GM18499 (cell line): ENCODE data around the gene DNAAF5.

Experiments
- ATAC-seq: cut with Tn5 transposase; IDR thresholded peaks from one replicate; pipeline ENCODE4 v1.9.1; 2021; ENCODE audit warnings: moderate number of reproducible peaks; ENCODE audit not compliant: insufficient read depth, unreplicated experiment

DNAAF5 gene

DNA sequence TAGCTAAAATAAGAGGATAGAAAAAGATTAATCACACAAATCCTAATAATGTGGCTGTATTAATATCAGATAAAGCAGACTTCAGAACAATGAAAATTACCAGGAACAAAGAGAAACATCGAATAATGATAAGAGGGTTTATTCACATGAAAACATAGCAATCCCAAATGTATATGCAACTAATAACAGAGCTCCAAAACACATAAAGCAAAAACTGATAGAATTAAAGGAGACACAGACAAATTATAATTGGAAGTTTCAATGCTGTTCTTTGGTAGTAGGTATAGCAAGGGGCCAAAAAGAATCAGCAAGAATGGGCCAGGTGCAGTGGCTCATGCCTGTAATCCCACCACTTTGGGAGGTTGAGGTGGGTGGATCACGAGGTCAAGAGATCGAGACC is 23.4 kb upstream of the DNAAF5 start:
- no peak for ATAC-seq

DNA sequence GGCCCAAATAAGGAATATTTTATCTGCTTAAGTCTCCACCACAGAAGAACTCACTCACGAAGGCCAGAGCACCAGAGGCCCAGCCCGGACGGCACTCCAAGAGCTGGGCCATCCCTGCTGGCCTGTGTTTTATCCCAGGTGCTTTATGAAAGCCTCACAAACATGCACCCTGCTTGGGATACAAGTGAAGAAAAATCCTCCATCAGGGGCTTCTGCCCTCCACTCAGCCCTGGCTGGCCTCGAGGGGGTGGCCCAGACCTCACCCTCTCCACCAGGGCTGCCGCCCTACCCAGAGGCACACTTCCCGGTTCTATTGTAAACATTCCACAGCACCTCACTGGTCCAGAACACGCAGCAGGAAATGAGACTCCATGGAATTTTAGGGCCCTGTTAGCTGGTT is 19.8 kb upstream of the DNAAF5 start:
- no peak for ATAC-seq

DNA sequence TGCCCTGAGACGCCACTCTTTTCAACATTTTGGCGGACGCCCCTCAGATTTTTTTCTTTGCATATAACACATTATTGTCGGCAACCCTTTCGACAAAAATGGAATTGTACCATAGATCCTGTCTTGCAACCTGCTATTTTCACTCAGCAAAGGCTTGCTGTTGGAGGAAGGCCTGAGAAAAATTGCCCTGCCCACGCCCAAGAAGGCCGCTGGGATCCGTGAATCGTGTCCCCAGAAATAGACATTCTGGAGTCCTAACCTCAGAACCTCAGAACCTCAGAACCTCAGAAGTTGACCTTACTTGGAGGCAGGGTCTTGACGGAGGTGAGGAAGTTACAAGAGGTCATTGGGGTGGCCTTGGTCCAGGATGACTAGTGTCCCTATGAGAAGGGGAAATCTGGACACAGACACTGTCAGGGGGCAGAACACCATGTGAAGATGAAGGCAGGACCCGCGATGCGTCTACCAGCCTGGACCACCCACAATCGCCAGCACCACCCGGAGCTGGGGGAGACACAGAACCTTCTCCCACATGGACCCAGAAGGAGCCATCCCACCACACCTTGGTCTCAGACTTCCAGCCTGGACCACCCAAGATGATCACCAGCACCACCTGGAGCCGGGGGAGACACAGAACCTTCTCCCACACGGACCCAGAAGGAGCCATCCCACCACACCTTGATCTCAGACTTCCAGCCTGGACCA is 19.1 kb upstream of the DNAAF5 start:
- ATAC-seq = no peak

DNA sequence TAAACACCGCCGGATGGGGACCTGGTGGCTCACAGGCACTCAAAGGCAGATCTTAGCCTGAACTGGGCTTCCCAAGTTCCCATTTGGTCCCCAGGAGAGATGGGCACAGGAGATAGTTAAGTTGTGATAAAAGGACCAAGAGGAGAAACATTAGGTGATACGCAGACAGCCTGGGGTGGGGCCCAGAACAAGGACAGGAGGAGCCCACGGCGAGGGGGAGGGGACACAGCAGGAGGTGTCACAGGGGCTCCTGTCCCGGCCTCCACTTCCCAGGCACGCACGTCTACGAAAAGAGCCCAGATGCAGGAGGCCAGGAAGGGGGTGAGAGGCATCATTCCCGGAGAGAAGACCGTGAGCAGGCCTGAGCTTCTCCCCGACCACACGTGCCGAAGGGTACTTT is 16.3 kb upstream of the DNAAF5 start:
- no peak for ATAC-seq

DNA sequence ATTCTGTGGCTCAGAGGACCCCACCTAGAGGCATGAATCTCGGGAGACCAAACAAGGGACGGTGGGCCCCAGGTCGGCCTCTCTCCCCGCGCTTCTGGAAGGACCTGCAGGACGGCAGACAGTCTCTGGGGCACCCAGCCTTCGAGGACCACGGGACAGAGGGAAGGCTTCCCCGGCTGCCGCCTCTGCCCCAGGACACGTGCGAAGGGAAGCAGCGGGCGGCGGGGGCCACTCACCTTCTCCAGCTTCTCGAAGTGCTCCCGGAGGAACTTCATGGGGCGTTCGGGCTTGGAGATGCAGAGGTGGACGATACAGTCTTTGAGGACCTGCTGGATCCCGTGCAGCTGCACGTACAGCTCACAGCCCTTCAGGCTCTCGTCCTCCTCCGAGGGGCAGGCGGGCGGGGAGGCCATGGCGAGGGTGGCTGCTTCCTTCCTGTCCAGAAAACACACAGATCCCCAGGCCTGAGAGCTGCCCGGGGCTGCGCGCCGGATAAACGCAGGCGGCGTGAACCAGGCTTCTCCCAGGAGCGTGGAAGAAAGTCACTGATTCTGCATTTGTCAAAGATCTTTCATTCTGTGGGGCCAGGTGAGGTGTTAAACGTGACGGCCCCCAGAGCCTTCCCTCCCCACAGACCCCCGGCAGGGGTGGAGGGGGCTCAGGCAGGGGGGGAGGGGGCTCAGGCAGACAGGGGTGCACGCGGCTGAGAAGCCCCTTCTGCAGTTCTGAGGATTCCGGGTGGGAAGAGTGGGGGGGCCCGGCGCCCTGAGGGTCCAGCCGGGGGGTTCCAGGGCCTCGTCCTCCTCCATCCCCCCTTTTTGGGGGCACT is 15.2 kb upstream of the DNAAF5 start:
- no peak for ATAC-seq

DNA sequence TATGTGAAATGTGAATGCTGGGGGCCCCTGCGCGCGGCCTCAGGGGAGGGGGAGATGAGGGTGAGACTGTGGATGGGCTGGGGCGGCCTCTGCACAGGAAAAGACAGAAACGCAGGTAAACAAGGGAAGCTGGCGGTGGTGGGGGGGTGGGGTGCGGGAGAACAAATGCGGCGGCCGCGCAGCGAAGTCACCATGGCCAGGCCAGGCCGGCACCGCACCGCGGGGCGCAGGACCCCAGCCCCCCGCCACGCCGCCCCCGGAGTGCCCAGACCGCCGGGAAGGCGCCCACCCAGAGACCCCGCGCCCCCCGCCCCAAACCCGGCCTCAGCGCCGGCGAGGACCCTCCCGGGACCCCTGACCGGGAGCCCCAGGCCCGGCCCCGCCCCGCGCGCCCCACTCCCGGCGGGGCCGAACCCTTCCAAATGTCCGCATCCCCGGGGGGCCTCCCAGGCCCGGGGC is 14.5 kb upstream of the DNAAF5 start:
- no peak for ATAC-seq

DNA sequence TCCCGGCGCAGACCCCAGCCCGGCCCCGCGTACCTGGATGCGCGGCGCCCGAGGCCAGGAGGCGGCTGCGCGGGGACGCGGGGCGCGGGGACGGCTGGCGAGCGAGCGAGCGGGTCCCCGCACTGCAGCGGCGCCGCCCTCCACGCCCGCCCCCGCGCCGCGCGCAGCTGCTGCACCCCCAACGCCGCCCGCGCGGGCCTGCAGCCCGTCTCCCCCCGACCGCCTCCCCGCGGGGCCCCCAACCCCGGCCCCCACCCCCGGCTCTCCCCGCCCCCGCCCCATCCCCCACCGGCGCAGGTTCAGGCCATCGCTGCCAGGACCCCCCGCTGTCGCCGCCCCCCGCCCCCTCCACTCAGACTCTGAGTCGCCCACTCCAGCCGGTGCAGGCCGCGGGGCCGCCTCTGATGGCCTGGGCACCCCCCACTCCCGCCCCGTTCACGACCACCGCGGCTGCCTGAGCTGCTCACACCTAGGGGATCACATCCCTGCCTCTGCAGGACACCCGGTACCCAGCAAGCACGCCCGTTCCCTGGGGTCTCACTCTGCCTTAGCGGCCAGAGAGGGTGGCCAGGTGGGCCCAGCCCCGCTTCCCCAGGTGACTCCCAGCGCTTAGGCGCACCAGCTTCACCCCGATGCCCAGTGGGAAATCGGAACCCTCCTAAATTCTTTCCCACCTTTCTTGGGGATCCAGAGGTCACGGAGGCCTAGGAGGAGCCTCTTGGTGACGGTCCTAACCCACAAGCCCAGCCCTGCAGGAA is 13.9 kb upstream of the DNAAF5 start:
- ATAC-seq = no peak

DNA sequence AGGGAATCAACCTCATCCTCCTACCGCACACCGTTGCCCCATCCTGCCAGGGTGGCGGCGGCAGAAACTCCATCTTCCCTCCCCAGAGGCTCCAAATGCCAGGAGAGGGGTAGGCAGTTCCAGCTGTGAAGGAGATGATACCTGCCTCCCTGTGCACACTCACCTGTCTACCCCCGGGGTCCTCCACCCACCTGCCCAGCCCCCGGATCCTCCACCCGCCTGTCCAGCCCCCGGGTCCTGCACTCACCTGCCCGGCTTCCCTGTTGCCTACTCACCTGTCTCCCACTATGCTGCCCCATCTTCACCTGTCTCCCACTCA is 13.4 kb upstream of the DNAAF5 start:
- ATAC-seq = no peak

DNA sequence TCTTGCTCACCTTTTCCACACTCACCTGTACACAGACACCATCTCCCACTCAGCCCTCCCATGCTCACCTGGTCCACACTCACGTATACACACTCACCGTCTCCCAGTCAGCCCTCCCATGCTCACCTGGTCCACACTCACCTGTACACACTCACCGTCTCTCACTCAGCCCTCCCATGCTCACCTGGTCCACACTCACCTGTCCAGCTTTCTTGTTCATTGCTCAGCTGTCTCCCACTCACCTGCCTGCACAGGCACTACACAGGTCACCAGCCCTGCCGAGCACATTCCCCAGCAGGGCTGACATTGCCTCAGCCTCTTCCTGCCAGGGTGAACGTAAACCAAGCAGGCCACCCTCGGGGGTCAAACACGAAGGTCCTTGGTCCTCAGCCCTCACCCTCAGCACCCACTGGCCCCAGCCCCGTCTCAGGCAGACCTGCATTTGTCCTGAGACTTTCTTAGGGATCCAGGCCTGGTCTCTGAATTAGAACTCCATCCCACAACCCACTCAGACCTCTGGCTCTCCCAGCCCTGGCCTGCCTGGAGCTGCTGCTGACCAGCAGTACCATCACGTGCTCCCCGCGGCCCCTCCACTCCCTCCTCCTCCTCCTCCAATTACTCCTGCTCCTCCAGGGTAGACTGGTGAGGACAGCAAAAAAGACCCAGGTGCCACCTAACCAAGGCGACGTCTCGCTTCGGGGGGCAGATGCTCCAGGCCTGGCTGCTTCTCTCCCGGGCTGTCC is 12.8 kb upstream of the DNAAF5 start:
- ATAC-seq = no peak

DNA sequence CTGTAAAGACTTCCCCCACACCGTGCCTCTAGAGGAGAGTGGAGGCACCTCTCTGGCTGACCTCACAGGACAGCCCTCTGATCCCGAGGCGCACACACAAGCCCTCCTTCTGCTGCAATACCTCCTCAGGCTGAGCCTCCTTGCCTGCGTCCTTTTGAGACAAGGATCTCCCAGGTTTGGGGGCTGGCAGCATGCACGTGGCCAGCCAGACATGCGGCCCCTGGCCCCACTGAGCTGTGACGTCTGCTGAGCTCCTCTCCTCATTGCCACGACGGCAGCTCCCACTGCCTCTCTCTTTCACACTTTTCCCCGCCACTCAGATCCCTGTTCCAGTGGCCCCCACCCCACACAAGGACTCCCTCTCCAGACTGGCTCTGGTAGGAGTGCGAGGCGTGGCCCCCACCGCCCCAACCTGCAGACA is 12.2 kb upstream of the DNAAF5 start:
- ATAC-seq = no peak

DNA sequence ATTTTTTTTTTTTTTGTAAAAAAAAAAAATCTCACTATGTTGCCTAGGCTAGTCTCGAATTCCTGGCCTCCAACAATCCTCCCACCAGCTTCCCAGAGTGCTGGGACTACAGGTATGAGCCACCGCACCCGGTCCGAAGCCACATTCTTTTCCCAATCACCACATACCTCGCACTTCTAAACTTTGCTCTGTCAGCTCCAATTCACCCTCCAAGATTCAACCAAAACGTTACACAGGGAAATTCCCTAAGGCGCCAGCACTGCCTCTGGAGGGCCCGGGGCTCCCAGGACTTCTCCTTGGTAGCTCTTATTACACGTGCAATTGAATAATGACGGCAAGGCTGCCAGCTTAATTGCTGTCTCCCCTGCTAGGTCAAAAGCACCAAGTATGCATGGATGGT is 10.3 kb upstream of the DNAAF5 start:
- no peak for ATAC-seq

DNA sequence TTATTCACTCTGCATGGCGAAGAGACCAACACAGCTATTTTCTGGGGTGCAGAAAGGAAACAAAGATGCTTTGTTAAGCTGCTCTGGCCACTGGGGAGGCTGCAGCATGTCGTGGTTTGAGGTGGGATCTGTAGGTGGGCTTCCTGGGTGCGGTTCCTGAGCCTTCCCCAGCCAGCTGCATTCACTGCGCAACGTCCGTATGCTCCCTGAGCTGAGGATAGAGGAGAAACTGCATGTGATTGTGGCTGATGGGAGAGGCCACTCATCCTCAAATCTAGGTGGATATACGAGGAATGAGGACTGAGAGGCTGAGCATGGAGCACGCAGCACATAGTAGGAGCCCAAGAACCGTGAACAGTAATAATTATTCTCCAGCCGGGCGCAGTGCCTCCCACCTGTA is 9.9 kb upstream of the DNAAF5 start:
- ATAC-seq = no peak

DNA sequence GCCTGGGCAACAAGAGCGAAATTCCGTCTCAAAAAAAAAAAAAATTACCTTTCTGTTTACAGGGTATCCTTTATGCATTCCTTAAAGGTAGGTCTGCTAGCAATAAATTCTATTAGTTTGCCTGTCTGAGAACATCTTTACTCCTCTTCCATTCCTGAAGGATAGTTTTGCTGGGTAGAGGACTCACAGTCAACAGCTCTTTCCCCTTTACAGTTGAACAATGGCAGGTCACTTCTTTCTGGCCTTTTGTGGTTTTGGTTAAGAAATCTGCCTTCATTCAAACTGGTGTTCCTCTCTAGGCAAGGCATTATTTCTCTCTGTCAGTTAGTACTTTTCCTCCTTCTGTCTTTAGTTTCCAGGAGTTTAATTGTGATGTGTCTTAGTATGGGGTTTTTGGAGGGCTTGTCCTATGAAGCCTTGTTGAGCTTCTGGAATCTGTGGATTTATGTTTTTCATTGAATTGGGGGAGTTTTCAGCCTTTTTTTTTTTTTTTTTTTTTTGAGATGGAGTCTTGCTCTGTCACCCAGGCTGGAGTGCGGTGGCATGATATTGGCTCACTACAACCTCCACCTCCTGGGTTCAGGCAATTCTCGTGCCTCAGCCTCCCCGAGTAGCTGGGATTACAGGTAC is 4.8 kb upstream of the DNAAF5 start:
- ATAC-seq = no peak

DNA sequence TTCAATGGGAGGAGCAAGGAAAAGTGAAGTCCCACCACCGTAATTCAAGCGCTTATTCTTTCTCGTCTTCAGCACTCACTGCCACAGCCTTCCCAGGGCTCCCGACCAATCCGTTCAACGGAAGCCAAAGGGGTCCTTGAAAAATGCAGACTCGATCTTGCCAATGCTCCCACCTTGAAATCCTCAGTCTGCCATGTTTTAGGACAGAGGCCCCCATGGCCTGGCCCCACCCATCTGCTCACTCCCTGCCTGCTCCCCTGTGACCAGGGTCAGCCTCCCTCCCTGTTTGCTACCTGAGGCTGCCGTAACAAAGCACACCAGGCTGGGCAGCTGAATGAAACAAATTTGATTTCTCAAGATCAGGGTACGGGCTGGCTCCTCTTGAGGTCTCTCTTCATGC is 3.0 kb upstream of the DNAAF5 start:
- ATAC-seq = no peak

DNA sequence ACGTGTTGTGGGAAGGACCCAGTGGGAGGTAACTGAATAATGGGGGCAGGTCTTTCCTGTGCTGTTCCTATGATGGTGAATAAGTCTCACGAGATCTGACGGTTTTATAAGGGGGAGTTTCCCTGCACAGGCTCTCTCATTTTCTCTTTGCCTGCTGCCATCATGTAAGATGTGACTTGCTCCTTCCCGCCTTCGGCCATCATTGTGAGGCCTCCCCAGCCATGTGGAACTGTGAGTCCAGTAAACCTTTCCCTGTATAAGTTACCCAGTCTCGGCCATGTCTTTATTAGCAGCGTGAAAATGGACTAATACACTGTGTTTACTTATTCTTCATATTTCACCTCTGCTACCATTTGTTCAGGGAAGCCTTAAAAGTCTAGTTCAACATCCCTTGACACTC is 2.2 kb upstream of the DNAAF5 start:
- no peak for ATAC-seq

DNA sequence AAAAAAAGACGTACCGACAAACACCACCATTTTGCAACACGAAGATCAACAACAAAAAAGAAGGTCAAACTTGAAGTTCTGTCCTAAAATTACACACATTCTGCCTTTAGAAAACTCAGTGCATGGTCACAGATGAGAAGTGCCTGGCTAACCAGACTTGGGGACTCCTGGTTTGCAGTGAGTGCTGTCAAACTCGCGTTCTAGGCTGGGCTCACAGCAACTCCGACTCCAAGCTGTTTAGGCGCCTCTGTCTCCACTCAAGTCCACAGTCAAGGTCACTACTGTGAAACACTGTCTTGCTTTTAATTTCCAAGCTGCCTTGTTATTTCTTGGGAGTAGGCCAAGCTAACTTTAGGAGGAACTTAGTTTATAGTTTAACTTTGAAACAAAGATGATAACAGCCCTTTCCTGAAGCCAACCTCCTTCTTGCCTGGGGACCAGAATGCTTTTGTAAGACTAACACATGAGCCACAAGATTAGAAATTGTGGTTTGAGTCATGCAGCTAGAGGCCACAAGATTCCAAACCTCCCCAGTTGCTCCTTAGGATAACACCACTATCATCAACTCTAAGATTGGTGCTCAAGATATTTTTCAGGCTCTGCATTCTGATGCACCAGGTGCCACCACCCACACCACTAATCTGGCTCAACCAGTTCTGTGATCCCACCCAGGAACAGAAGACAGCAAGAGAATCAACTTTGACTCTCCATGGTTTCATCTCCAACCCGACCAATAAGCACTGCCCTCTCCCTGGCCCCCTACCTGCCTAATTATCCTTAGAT is 1.1 kb upstream of the DNAAF5 start:
- ATAC-seq = no peak

DNA sequence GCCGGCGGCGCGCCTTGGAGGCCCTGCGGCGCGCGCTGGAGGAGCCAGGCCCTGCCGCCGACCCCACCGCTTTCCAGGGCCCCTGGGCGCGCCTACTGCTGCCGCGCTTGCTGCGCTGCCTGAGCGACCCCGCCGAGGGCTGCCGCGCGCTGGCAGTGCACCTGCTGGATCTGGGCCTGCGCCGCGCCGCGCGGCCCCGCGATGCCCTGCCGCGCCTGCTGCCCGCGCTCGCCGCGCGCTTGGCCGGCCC is 280 bp downstream of the DNAAF5 start:
- peak; percentile 10 for ATAC-seq

DNA sequence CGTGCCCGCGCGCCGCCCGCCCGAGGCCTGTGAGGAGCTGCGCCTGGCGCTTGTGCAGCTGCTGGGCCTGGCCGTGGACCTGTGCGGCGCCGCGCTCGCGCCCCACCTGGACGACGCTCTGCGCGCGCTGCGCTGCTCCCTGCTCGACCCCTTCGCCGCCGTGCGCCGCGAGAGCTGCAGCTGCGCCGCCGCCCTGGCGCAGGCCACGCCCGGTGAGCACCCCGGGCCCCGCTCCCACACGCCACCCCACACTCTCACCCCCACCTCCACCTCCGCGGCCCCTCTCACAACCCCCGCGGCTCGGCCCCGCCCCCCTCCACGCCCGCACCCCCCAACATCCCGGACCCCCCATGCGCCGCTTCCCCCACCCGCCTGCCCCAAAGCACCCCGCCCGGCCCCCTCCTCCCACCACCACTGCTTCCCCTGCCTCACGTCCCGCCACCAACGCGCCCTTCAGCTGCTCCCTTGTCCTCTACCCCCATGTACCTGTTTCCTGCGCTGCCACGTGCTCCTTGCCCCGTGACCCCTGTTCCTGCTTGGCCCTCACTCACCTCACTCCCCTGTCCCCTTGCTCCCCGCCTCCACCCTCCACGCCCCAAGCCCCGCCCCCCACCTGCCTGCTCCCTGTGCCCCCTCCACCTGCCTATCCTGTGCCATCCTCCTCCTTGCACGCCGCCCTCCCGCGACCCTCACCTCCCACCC is 756 bp downstream of the DNAAF5 start, which contains the start of gene PRKAR1B:
Gene PRKAR1B, minus strand, starts transcription at position 178 of the 702 bp plus-strand sequence. CDS start 15,776 bp downstream, outside the sequence.
- ATAC-seq = no peak
